ENCODE results near the gene FRS2.

GRCh38 chr12:69602954-69603353 lies 132.8 kb downstream of the FRS2 start:
- TF ChIP-seq, protein P1, sequence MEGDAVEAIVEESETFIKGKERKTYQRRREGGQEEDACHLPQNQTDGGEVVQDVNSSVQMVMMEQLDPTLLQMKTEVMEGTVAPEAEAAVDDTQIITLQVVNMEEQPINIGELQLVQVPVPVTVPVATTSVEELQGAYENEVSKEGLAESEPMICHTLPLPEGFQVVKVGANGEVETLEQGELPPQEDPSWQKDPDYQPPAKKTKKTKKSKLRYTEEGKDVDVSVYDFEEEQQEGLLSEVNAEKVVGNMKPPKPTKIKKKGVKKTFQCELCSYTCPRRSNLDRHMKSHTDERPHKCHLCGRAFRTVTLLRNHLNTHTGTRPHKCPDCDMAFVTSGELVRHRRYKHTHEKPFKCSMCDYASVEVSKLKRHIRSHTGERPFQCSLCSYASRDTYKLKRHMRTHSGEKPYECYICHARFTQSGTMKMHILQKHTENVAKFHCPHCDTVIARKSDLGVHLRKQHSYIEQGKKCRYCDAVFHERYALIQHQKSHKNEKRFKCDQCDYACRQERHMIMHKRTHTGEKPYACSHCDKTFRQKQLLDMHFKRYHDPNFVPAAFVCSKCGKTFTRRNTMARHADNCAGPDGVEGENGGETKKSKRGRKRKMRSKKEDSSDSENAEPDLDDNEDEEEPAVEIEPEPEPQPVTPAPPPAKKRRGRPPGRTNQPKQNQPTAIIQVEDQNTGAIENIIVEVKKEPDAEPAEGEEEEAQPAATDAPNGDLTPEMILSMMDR (IDR thresholded peaks at IDR 0.05): no peak
- TF ChIP-seq POLR2A (IDR thresholded peaks at IDR 0.05) (no peak), POLR2AphosphoS5 (IDR thresholded peaks at IDR 0.05) (no peak)

Measured in prostate gland (tissue), 2 donors.